HepG2 (cell line): Measurements from ENCODE around the gene PLCG2. TPM values are rescaled to one million over a fixed set of nuclear protein-coding genes. Genes with fewer than 3 reads are reported as not detected.
A peak's percentile ranks its signal among the peaks of the same experiment; 100 is the strongest.

Experiments
- BCL6 ChIP-seq: IDR thresholded peaks from 2 replicates; pipeline ENCODE4 v1.6.1; 2016; ENCODE audit warnings: missing genetic modification reagents, missing compliant biosample characterization
- FOXP1 ChIP-seq, 2 experiments: fragments of 450-650 bp in 1 of 2; IDR thresholded peaks; 2 replicates each; pipeline ENCODE4 v1.6.1; 2017 to 2018; ENCODE audit warnings: antibody characterized with exemption in 1 of 2
- HOMEZ ChIP-seq: IDR thresholded peaks from 2 replicates; pipeline ENCODE4 v1.6.1; 2016; ENCODE audit warnings: low read depth
- KLF12 ChIP-seq: sonication (generic); formaldehyde crosslinking; IDR thresholded peaks from 2 replicates; pipeline ENCODE4 v1.4.0; 2020; ENCODE audit warnings: missing genetic modification reagents, borderline replicate concordance
- KLF9 ChIP-seq: IDR thresholded peaks from 2 replicates; pipeline ENCODE4 v1.6.1; 2016; ENCODE audit warnings: low read depth
- MTERF4 ChIP-seq: sonication (generic); formaldehyde crosslinking; IDR thresholded peaks from 2 replicates; pipeline ENCODE4 v1.8.0; 2023; ENCODE audit warnings: mild to moderate bottlenecking, missing genetic modification reagents
- MYPOP ChIP-seq: sonication (generic); formaldehyde crosslinking; IDR thresholded peaks from 2 replicates; pipeline ENCODE4 v1.8.1; 2023; ENCODE audit warnings: mild to moderate bottlenecking, moderate library complexity, missing genetic modification reagents
- SMYD3 ChIP-seq: sonication (generic); formaldehyde crosslinking; IDR thresholded peaks from 2 replicates; pipeline ENCODE4 v1.8.1; 2023; ENCODE audit warnings: mild to moderate bottlenecking, missing genetic modification reagents
- SNAPC5 ChIP-seq: sonication (generic); formaldehyde crosslinking; IDR thresholded peaks from 2 replicates; pipeline ENCODE4 v1.8.1; 2023; ENCODE audit warnings: mild to moderate bottlenecking, missing genetic modification reagents, borderline replicate concordance
- TFAP4 ChIP-seq: sonication (generic); IDR thresholded peaks from 2 replicates; pipeline ENCODE4 v1.6.1; 2016; ENCODE audit warnings: low read depth, borderline replicate concordance
- TMF1 ChIP-seq: sonication (generic); formaldehyde crosslinking; IDR thresholded peaks from 2 replicates; pipeline ENCODE4 v1.8.1; 2022; ENCODE audit warnings: low read depth, missing genetic modification reagents
- USF2 ChIP-seq, 2 experiments: sonication (generic) in 1 of 2; formaldehyde crosslinking in 1 of 2; IDR thresholded peaks; 2 replicates each; pipeline versions ENCODE4 v1.5.1 to v1.6.1; 2011 to 2020; ENCODE audit warnings: borderline replicate concordance in 1 of 2, low read depth in 1 of 2, low read length in 1 of 2, mild to moderate bottlenecking in 1 of 2, missing genetic modification reagents in 1 of 2, moderate library complexity in 1 of 2
- ZMAT3 ChIP-seq: sonication (generic); formaldehyde crosslinking; conservative IDR thresholded peaks from 2 replicates; pipeline ENCODE4 v1.7.0; 2021; ENCODE audit warnings: missing genetic modification reagents
- ZNF564 ChIP-seq: sonication (generic); formaldehyde crosslinking; IDR thresholded peaks from 2 replicates; pipeline ENCODE4 v1.8.1; 2023; ENCODE audit warnings: mild to moderate bottlenecking, missing genetic modification reagents
- ZNF570 ChIP-seq: sonication (generic); formaldehyde crosslinking; IDR thresholded peaks from 2 replicates; pipeline ENCODE4 v1.4.0; 2020; ENCODE audit warnings: mild to moderate bottlenecking, missing genetic modification reagents, borderline replicate concordance
- ZNF780A ChIP-seq: sonication (generic); formaldehyde crosslinking; IDR thresholded peaks from 2 replicates; pipeline ENCODE4 v1.8.0; 2022; ENCODE audit warnings: mild to moderate bottlenecking, missing genetic modification reagents, moderate library complexity
- ZNF788 ChIP-seq: sonication (generic); formaldehyde crosslinking; IDR thresholded peaks from 2 replicates; pipeline ENCODE4 v1.5.0; 2020; ENCODE audit warnings: mild to moderate bottlenecking, missing genetic modification reagents, borderline replicate concordance
- polyA plus RNA-seq, 8 experiments: library from polyadenylated mRNA; depleted of rRNA in 3 of 8; stranded (reverse) in 7 of 8; unstranded in 1 of 8; fragments of >200 nt; fragmentation: Illumina TruSeq in 4 of 8; extraction: Trizol in 4 of 8; gene quantifications; 2 replicates each; pipeline versions ENCODE4 v1.2.1 to v1.2.3, GENCODE V29; 2011 to 2016; ENCODE audit warnings: low read depth in 4 of 8, missing spikeins in 1 of 8, mixed read lengths in 1 of 8; ENCODE audit not compliant: insufficient read depth in 1 of 8
- total RNA-seq, 5 experiments: library from RNA; depleted of rRNA; stranded (reverse); fragments of >200 nt; fragmentation: Illumina TruSeq; extraction: Trizol; gene quantifications; 2 replicates each; pipeline ENCODE4 v1.2.3, GENCODE V29; 2016; ENCODE audit warnings: low read depth in 1 of 5
- TF ChIP-seq, protein P1 (sequence below): IDR thresholded peaks from 2 replicates; pipeline ENCODE4 v1.6.1; 2016; ENCODE audit warnings: control low read depth
- TF ChIP-seq, protein P2 (sequence below): IDR thresholded peaks from 2 replicates; pipeline ENCODE4 v1.6.1; 2016; ENCODE audit warnings: low read depth, borderline replicate concordance

PLCG2 gene
- total and polyA plus RNA-seq, 2 of the 13 experiments (the other 11 are each of a cell fraction or from before 2014, with no cell fraction given), result 0.13 to 0.18 TPM

GRCh38 chr16:81888520-81889394 lies 109.7 kb downstream of the PLCG2 start (continued):
- TF ChIP-seq USF2 (IDR thresholded peaks at IDR 0.05; ENCODE audit: low read depth, low read length) (no peak), USF2 (CRISPR knock-in tag; IDR thresholded peaks at IDR 0.05; ENCODE audit: borderline replicate concordance) (no peak), ZMAT3 (CRISPR knock-in tag) (0 out of 2 replicates have a peak, but pooled peaks have one; percentile 67), SNAPC5 (CRISPR knock-in tag) (0 out of 2 replicates have a peak, but pooled peaks have one; percentile 48), FOXP1 (IDR thresholded peaks at IDR 0.05) (no peak), FOXP1 (CRISPR knock-in tag; IDR thresholded peaks at IDR 0.05) (peak; percentile 78), HOMEZ (CRISPR knock-in tag) (peak; percentile 16; the same call in 1 of the 2 replicates), SMYD3 (peak; percentile 30; the same call in 1 of the 2 replicates), BCL6 (peak; percentile 66), ZNF564 (CRISPR knock-in tag) (no peak), ZNF570 (no peak), TFAP4 (peak; percentile 19; the same call in 1 of the 2 replicates), TMF1 (CRISPR knock-in tag) (0 out of 2 replicates have a peak, but pooled peaks have one; percentile 17), MYPOP (CRISPR knock-in tag) (peak; percentile 67; the same call in 1 of the 2 replicates), MTERF4 (no peak), ZNF788 (no peak; the same call in 1 of the 2 replicates), KLF12 (CRISPR knock-in tag) (no peak), ZNF780A (CRISPR knock-in tag) (0 out of 2 replicates have a peak, but pooled peaks have one; percentile 45), KLF9 (no peak)
- TF ChIP-seq, protein P1, sequence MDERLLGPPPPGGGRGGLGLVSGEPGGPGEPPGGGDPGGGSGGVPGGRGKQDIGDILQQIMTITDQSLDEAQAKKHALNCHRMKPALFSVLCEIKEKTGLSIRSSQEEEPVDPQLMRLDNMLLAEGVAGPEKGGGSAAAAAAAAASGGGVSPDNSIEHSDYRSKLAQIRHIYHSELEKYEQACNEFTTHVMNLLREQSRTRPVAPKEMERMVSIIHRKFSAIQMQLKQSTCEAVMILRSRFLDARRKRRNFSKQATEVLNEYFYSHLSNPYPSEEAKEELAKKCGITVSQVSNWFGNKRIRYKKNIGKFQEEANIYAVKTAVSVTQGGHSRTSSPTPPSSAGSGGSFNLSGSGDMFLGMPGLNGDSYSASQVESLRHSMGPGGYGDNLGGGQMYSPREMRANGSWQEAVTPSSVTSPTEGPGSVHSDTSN (CRISPR knock-in tag), result peak; percentile 71
- TF ChIP-seq, protein P2, sequence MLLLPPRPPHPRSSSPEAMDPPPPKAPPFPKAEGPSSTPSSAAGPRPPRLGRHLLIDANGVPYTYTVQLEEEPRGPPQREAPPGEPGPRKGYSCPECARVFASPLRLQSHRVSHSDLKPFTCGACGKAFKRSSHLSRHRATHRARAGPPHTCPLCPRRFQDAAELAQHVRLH (CRISPR knock-in tag), result no peak
